Left ventricle myocardium inferior (tissue), 1 donor: ENCODE results near the gene ASCC2. TPM values are rescaled to one million over a fixed set of nuclear protein-coding genes. Genes with fewer than 3 reads are reported as not detected.

Experiments used
- DNase-seq: peaks from one replicate; pipeline ENCODE4 v3.0.0-alpha.2; 2020
- H3K27ac ChIP-seq: fragments of 200-600 bp; replicated peaks from 2 replicates; pipeline ENCODE4 v1.8.0; 2021
- H3K27me3 ChIP-seq: fragments of 200-600 bp; 2 replicates; pipeline ENCODE4 v1.8.0; 2021; ENCODE audit warnings: low read depth
- H3K36me3 ChIP-seq: fragments of 200-600 bp; 2 replicates; pipeline ENCODE4 v1.8.0; 2021
- H3K4me1 ChIP-seq: fragments of 200-600 bp; 2 replicates; pipeline ENCODE4 v1.8.0; 2021
- H3K4me3 ChIP-seq: fragments of 200-600 bp; 2 replicates; pipeline ENCODE4 v1.8.0; 2021; ENCODE audit warnings: mild to moderate bottlenecking, moderate library complexity
- H3K9me3 ChIP-seq: fragments of 200-600 bp; replicated peaks from 2 replicates; pipeline ENCODE4 v1.8.0; 2021
- CTCF ChIP-seq: fragments of 200-600 bp; IDR thresholded peaks from 2 replicates; pipeline ENCODE4 v1.8.0; 2021; ENCODE audit warnings: antibody characterized with exemption, mild to moderate bottlenecking, borderline replicate concordance
- intact Hi-C: fragments of 100-400 bp; cut with micrococcal nuclease; formaldehyde crosslinking; loops from one replicate; pipeline ENCODE4 v1.11.0; 2022
- total RNA-seq: library from RNA; stranded (reverse); fragmentation: NEBNext Ultra II Directional; extraction: Animal tissue kit (Norgen Biotek cat#: 25700); gene quantifications from one replicate; pipeline ENCODE4 v1.2.1, GENCODE V29; 2021
- donor health status: DM: no; HTN: yes; CAD: no; lungs with severe emphysema.

Gene ASCC2
- total RNA-seq, 1 donor from 2014 or later, result 34.7 TPM

- Histone ChIP-seq H3K4me1 (peaks cover 34% of the 10 kb centered on the region), H3K9me3 (no peaks in the 10 kb centered on the region), H3K27ac (no peak overlapping the region), H3K36me3 (peaks cover 51% of the 10 kb centered on the region), H3K27me3 (no peaks in the 10 kb centered on the region), H3K4me3 (no peak overlapping the region)
- no peak for TF ChIP-seq CTCF
- intact Hi-C loops, result no loop called here
- no peak for DNase-seq
These were observed 12.5 kb downstream of the ASCC2 start for GRCh38 chr22:29825578-29825977.

- no peak for DNase-seq
- Histone ChIP-seq H3K9me3 (no peaks in the 10 kb centered on the region), H3K27me3 (no peaks in the 10 kb centered on the region), H3K27ac (no peak overlapping the region), H3K36me3 (peaks cover 53% of the 10 kb centered on the region), H3K4me1 (peaks cover 28% of the 10 kb centered on the region), H3K4me3 (no peak overlapping the region)
- TF ChIP-seq CTCF, result no peak
- intact Hi-C loops, result no loop called here
These were observed 13.4 kb downstream of the ASCC2 start for GRCh38 chr22:29824677-29825076.

- H3K4me1 ChIP-seq, result peaks cover 50% of the 10 kb centered on the region
- peaks cover 59% of the 10 kb centered on the region for H3K36me3 ChIP-seq
- peak overlapping the region; percentile 67 for H3K27ac ChIP-seq
- no peaks in the 10 kb centered on the region for H3K27me3 ChIP-seq
- H3K9me3 ChIP-seq, result no peaks in the 10 kb centered on the region
- H3K4me3 ChIP-seq, result no peak overlapping the region
- intact Hi-C loops, result no loop called here
- no peak for TF ChIP-seq CTCF
- DNase-seq, result peak; percentile 90
These were observed 16.6 kb downstream of the ASCC2 start for GRCh38 chr22:29821291-29822016.

GRCh38 chr22:29820961-29821290 lies 17.1 kb downstream of the ASCC2 start:
- H3K27ac ChIP-seq, result peak overlapping the region; percentile 67
- intact Hi-C loops, result no loop called here
- peaks cover 55% of the 10 kb centered on the region for H3K4me1 ChIP-seq
- no peak for DNase-seq
- H3K4me3 ChIP-seq, result no peak overlapping the region
- peaks cover 57% of the 10 kb centered on the region for H3K36me3 ChIP-seq
- TF ChIP-seq CTCF, result no peak
- no peaks in the 10 kb centered on the region for H3K27me3 ChIP-seq
- H3K9me3 ChIP-seq, result no peaks in the 10 kb centered on the region

GRCh38 chr22:29819501-29819900 lies 18.6 kb downstream of the ASCC2 start:
- Histone ChIP-seq H3K4me1 (peaks cover 68% of the 10 kb centered on the region), H3K9me3 (no peaks in the 10 kb centered on the region), H3K36me3 (peaks cover 57% of the 10 kb centered on the region), H3K27ac (no peak overlapping the region), H3K4me3 (no peak overlapping the region), H3K27me3 (no peaks in the 10 kb centered on the region)
- intact Hi-C loops, result no loop called here
- TF ChIP-seq CTCF, result no peak
- DNase-seq, result no peak

GRCh38 chr22:29817724-29818123 lies 20.4 kb downstream of the ASCC2 start:
- Histone ChIP-seq H3K9me3 (no peaks in the 10 kb centered on the region), H3K27ac (no peak overlapping the region), H3K36me3 (peaks cover 57% of the 10 kb centered on the region), H3K4me3 (no peak overlapping the region), H3K27me3 (no peaks in the 10 kb centered on the region), H3K4me1 (peaks cover 76% of the 10 kb centered on the region)
- TF ChIP-seq CTCF, result no peak
- DNase-seq, result no peak
- intact Hi-C loops, result no loop called here
